ENCODE measurements around the gene BRSK2. TPM values are rescaled to one million over a fixed set of nuclear protein-coding genes. Genes with fewer than 3 reads are reported as not detected.
"Not testable (repeated sequence)": the region's sequence is repeated elsewhere in the genome, so short reads cannot be mapped to it uniquely, and the experiment has no call there.

The BRSK2 gene
- total RNA-seq, 2 donors from 2014 or later: 0.17 to 0.33 TPM

DNA sequence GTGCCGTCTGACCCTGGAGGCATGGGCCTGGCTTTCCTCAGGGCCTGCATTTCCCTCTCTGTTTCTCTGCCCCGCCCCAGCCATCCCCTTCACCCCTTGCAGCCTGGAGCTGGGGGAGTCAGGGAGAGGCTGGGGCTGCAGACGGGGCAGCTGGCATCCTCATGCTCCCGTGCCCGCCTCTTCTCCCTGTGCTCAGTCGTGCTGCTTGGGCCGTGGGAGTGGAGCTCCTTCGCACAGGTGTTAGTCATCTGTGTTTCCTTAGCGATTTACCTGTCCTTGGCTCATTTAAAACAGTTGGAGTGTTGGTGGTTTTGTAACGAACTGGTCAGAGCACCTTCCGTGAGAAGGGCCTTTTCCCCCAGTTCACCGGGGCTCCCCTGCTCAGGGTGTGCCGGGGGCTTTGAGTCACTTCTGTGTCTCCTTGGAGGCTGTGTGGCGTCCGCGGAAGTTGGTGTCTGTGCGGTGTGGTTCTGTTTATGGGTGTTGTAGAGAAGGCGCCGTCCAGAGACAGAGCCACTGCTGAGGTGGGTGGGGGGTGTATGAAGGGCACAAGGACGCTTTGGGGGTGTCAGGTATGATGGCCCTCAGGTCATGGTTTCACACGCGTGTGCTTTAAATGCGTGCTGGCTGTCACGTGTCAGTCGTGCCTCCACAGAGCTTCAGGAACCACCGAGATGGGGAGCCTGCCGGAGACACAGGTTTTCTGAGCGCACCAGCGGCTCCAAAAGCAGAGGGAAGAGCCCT lies 19.5 kb downstream of the BRSK2 start:
- ATAC-seq (no peak), DNase-seq (ENCODE audit: low spot score) (no peak)

DNA sequence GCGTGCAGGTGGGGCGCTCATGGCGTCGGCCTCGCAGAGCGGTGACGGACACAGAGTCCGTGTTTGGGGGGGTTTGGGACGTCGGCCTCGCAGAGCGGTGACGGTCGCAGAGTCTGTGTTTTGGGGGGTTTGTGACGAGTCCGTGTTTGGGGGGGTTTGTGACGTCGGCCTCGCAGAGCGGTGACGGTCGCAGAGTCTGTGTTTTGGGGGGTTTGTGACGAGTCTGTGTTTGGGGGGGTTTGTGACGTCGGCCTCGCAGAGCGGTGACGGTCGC lies 20.1 kb downstream of the BRSK2 start:
- ATAC-seq: not testable (repeated sequence)

More for the DNA sequence above, 19.5 kb downstream of the BRSK2 start:
- Mint-ChIP-seq H3K36me3 (no peaks in the 10 kb centered on the region), H3K27ac (no peak overlapping the region), H3K4me1 (ENCODE audit: low read depth in 2 of 2) (no peaks in the 10 kb centered on the region), H3K9me3 (no peaks in the 10 kb centered on the region), H3K27me3 (no peaks in the 10 kb centered on the region), H3K4me3 (no peak overlapping the region)

DNA sequence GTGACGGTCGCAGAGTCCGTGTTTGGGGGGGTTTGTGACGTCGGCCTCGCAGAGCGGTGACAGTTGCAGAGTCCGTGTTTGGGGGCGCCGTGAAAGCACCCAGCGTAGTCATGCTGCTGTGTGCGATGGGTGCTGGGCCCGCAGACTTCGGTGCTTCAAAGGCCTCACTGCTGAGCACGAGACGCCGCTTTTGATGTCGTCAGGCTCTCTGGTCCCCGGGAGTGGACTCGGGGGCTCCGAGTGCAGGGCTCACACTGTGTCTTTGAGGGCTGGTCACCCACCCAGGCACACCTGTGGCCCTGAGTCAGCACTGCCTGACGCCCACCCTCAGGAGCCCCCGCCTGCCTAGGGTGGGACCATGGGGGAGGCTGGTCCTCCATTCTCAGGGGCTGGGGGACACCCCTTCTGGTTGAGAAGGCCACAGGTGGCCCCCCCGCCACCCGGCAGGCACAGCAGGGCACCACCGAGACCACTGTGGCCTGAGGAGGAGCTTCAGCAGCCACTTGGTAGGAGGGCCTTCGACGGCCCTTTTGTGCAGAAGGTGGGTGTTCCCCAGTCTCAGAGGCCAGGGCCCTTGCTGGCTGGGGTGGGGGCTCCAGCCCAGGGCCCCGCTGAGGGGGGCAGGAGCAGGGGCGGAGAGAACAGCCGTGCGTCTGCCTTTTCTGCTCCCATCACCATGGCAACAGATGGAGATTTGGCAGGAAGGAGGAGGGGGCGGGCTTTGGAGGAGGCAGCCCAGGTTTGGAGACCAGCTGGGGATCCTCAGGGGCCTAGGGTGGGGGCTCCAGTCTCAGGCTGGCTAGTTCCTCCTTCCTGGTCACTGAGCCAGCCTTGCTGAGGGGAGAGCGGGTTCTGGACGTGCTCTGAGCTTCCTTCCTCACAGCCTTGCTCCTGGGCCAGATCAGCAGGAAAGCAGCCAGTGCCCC lies 20.9 kb downstream of the BRSK2 start:
- H3K36me3 Mint-ChIP-seq: no peaks in the 10 kb centered on the region
- no peaks in the 10 kb centered on the region for H3K4me1 Mint-ChIP-seq (ENCODE audit: low read depth in 2 of 2)
- no peak overlapping the region for H3K4me3 Mint-ChIP-seq
- H3K27ac Mint-ChIP-seq: no peak overlapping the region
- ATAC-seq: no peak
- DNase-seq (ENCODE audit: low spot score): no peak
- no peaks in the 10 kb centered on the region for H3K27me3 Mint-ChIP-seq
- H3K9me3 Mint-ChIP-seq: no peaks in the 10 kb centered on the region

More for the DNA sequence above, 20.1 kb downstream of the BRSK2 start:
- not testable (repeated sequence) for H3K4me1 Mint-ChIP-seq (ENCODE audit: low read depth in 2 of 2); H3K36me3 Mint-ChIP-seq; H3K27me3 Mint-ChIP-seq; H3K9me3 Mint-ChIP-seq; DNase-seq (ENCODE audit: low spot score); H3K4me3 Mint-ChIP-seq; H3K27ac Mint-ChIP-seq

GRCh38 chr11:1411301-1411700 lies 21.6 kb downstream of the BRSK2 start:
- Mint-ChIP-seq H3K27me3 (no peaks in the 10 kb centered on the region), H3K27ac (no peak overlapping the region)
- no peak for DNase-seq (ENCODE audit: low spot score)

DNA sequence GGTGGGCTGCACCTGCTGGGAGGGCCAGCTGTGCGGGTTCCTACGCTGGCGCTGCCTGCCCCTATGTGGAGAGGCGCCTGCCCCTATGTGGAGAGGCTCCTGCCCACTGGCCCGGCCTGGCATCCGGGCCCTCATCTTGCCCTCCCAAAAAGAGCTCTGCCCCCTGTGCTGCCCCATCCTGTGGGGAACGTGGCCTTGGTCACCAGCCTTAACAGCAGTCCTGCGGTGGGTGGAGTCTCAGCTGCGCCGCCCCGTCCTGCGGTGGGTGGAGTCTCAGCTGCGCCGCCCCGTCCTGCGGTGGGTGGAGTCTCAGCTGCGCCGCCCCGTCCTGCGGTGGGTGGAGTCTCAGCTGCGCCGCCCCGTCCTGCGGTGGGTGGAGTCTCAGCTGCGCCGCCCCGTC lies 22.0 kb downstream of the BRSK2 start:
- not testable (repeated sequence) for H3K36me3 Mint-ChIP-seq; H3K4me3 Mint-ChIP-seq; DNase-seq (ENCODE audit: low spot score); H3K27ac Mint-ChIP-seq; ATAC-seq; H3K9me3 Mint-ChIP-seq; H3K27me3 Mint-ChIP-seq; H3K4me1 Mint-ChIP-seq (ENCODE audit: low read depth in 2 of 2)

More at GRCh38 chr11:1411301-1411700, 21.6 kb downstream of the BRSK2 start:
- Mint-ChIP-seq H3K36me3 (no peaks in the 10 kb centered on the region), H3K4me1 (ENCODE audit: low read depth in 2 of 2) (no peaks in the 10 kb centered on the region), H3K9me3 (no peaks in the 10 kb centered on the region), H3K4me3 (no peak overlapping the region)
- ATAC-seq: no peak

DNA sequence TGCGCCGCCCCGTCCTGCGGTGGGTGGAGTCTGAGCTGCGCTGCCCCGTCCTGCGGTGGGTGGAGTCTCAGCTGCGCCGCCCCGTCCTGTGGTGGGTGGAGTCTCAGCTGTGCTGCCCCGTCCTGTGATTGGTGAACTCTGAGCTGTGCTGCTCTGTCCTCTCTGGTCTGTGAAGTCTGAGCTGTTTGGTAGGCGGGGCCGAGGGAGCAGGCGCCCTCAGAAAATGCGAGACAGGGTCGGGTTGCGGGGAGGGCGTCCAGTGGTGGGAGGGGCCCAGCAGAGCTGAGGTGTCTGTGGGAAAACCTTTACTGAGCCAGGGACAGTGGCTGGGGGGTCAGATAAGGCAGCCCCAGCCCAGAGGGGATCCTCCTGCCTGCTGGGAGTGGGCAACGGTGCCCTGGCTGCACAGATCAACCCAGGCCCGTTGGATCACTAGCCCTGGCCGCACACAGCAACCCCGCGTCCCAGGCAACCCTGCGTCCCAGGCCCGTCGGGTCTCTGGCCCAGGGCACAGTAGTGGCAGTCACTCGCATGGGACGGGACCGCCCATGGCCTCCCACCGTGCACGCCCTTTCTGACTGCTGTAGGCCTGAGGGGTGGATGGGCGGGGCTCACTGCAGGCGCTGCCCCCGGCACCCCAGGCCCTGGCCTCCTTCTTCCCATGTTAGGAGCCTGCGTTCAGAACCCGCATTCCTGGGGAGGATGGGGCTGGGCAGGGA lies 22.8 kb downstream of the BRSK2 start:
- Mint-ChIP-seq H3K27ac (no peak overlapping the region), H3K4me1 (ENCODE audit: low read depth in 2 of 2) (no peaks in the 10 kb centered on the region), H3K9me3 (no peaks in the 10 kb centered on the region), H3K36me3 (peaks cover 5% of the 10 kb centered on the region), H3K27me3 (no peaks in the 10 kb centered on the region), H3K4me3 (no peak overlapping the region)
- DNase-seq (ENCODE audit: low spot score) (no peak), ATAC-seq (no peak)

- Mint-ChIP-seq H3K4me3 (no peak overlapping the region), H3K27ac (no peak overlapping the region), H3K9me3 (no peaks in the 10 kb centered on the region), H3K36me3 (peaks cover 14% of the 10 kb centered on the region), H3K27me3 (no peaks in the 10 kb centered on the region), H3K4me1 (ENCODE audit: low read depth in 2 of 2) (no peaks in the 10 kb centered on the region)
- ATAC-seq (no peak), DNase-seq (ENCODE audit: low spot score) (no peak)
Measured at GRCh38 chr11:1414650-1415049, 24.9 kb downstream of the BRSK2 start.

GRCh38 chr11:1415631-1416030 lies 25.9 kb downstream of the BRSK2 start:
- ATAC-seq (no peak), DNase-seq (ENCODE audit: low spot score) (no peak)
- H3K36me3 Mint-ChIP-seq: peaks cover 14% of the 10 kb centered on the region
- H3K27ac Mint-ChIP-seq: no peak overlapping the region
- no peaks in the 10 kb centered on the region for H3K9me3 Mint-ChIP-seq
- H3K27me3 Mint-ChIP-seq: no peaks in the 10 kb centered on the region
- H3K4me1 Mint-ChIP-seq (ENCODE audit: low read depth in 2 of 2): no peaks in the 10 kb centered on the region
- H3K4me3 Mint-ChIP-seq: no peak overlapping the region

- H3K27me3 Mint-ChIP-seq; H3K4me1 Mint-ChIP-seq (ENCODE audit: low read depth in 2 of 2); H3K9me3 Mint-ChIP-seq; ATAC-seq; H3K4me3 Mint-ChIP-seq; H3K27ac Mint-ChIP-seq; DNase-seq (ENCODE audit: low spot score): not testable (repeated sequence)
- peaks cover 14% of the 10 kb centered on the region for H3K36me3 Mint-ChIP-seq
Measured at GRCh38 chr11:1418192-1418795, 28.6 kb downstream of the BRSK2 start.

DNA sequence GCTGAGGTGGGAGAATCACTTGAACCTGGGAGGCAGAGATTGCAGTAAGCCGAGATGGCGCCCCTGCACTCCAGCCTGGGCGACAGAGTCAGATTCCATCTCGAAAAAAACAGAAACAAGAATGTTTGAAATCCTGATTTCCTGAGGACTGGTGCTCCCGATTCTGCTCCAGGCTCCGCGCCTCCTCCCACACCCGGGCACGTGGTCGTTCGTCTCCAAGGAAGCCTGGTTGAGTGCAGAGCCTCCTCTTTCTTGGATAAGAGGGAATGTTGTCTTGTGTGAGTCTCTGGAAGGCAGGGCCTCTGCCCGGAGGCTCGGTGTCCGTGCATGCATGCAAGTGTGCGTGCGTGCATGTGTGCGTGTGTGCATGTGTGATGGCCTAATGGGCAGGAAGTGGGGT lies 30.1 kb downstream of the BRSK2 start:
- H3K4me3 Mint-ChIP-seq: no peak overlapping the region
- peaks cover 14% of the 10 kb centered on the region for H3K36me3 Mint-ChIP-seq
- H3K9me3 Mint-ChIP-seq: no peaks in the 10 kb centered on the region
- H3K4me1 Mint-ChIP-seq (ENCODE audit: low read depth in 2 of 2): no peaks in the 10 kb centered on the region
- no peak for DNase-seq (ENCODE audit: low spot score)
- H3K27ac Mint-ChIP-seq: no peak overlapping the region
- no peak for ATAC-seq
- H3K27me3 Mint-ChIP-seq: no peaks in the 10 kb centered on the region

- Mint-ChIP-seq H3K36me3 (peaks cover 14% of the 10 kb centered on the region), H3K27ac (no peak overlapping the region), H3K4me3 (no peak overlapping the region), H3K9me3 (no peaks in the 10 kb centered on the region), H3K4me1 (ENCODE audit: low read depth in 2 of 2) (no peaks in the 10 kb centered on the region), H3K27me3 (no peaks in the 10 kb centered on the region)
- no peak for ATAC-seq
- DNase-seq (ENCODE audit: low spot score): no peak
Measured at GRCh38 chr11:1421291-1421690, 31.6 kb downstream of the BRSK2 start.

DNA sequence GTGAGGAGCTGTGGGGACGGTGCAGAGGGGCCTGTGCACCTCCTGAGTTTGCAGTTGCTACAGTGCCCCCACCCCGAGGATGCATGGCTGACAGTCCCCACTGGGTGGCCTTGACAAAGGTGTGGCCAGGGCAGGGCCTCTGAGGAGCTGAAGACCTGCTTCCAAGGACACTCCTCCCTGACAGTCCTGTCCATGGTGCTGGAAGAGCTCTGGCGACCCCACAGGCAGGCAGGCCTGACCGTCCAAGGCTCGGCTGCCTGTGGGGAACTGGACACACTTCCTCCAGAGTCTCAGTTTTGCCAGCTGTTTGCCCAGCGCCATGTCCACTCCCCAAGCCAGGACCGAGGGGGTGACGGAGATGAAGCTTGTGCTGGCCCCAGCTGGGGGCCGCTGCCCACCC lies 32.7 kb downstream of the BRSK2 start:
- Mint-ChIP-seq H3K4me3 (no peak overlapping the region), H3K27ac (no peak overlapping the region), H3K4me1 (ENCODE audit: low read depth in 2 of 2) (no peaks in the 10 kb centered on the region), H3K27me3 (no peaks in the 10 kb centered on the region), H3K9me3 (no peaks in the 10 kb centered on the region), H3K36me3 (peaks cover 9% of the 10 kb centered on the region)
- no peak for ATAC-seq
- DNase-seq (ENCODE audit: low spot score): no peak

- H3K4me1 Mint-ChIP-seq (ENCODE audit: low read depth in 2 of 2): no peaks in the 10 kb centered on the region
- H3K27ac Mint-ChIP-seq: no peak overlapping the region
- DNase-seq (ENCODE audit: low spot score) (no peak), ATAC-seq (no peak)
- no peak overlapping the region for H3K4me3 Mint-ChIP-seq
- H3K9me3 Mint-ChIP-seq: no peaks in the 10 kb centered on the region
- H3K36me3 Mint-ChIP-seq: peaks cover 9% of the 10 kb centered on the region
- H3K27me3 Mint-ChIP-seq: no peaks in the 10 kb centered on the region
Measured at GRCh38 chr11:1422981-1423380, 33.2 kb downstream of the BRSK2 start.

Measured in natural killer cell treated with Interleukin-12 subunit alpha and Interleukin-12 subunit beta and Interleukin-15 and Interleukin-18, amount 100 ng/mL, for 72 hours (primary cell).